Cerebellar cortex (tissue), 1 donor: ENCODE data around the gene EXOSC1.
A peak's percentile ranks its signal among the peaks of the same experiment; 100 is the strongest.
"Not testable (repeated sequence)": the region's sequence is repeated elsewhere in the genome, so short reads cannot be mapped to it uniquely, and the experiment has no call there.

Experiments
- DNase-seq: peaks from one replicate; pipeline ENCODE4 v3.0.0-alpha.2; 2015; ENCODE audit warnings: low spot score

The EXOSC1 gene, protein sequence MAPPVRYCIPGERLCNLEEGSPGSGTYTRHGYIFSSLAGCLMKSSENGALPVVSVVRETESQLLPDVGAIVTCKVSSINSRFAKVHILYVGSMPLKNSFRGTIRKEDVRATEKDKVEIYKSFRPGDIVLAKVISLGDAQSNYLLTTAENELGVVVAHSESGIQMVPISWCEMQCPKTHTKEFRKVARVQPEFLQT

DNA sequence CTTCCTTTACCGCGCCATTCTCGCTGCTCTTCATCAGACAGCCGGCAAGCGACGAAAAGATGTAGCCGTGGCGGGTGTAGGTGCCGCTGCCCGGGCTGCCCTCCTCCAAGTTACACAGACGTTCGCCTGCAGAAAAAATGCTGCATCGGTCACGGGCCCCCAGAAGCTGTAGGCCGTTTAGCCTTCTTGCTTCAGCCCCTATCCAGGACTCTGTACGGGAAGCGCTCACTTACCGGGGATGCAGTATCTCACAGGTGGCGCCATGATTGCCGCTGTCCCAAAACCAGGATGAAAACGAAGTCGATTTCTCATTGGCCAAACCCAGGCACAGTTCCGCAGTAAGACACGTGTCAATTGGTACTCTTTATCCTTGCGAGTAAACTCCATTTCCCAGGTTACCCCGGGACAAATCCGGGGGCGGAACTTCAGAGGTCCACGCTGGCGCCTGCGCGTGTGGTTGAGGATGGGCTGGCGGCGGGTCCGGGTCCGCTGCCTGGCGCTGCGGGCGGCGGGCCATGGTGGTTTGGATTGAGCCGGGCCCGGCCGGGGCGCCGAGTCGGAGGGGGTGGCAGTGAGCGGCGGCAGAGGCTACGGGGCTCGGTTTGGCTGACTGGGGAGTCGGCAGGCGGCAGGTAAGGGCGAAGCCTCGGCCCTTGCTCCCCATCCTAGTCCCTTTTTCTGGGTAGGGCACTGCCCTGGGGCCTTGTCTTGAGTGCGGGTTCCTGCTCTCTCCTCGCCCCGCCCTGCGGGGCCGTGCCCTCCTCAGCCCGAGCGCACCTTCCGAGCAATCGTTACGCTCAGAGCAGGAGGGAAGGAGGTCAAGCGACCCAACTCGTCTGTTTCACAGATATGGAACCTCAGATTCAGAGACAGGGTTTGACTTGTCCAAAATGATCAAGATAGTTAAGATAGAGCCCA lies at the start of gene EXOSC1, which contains the start of gene ZDHHC16:
TSS of gene EXOSC1 (minus strand) at position 285 of the 918 bp plus-strand sequence. CDS start at position 264, 21 bp downstream.
TSS of gene ZDHHC16 (plus strand) at position 454 of the 918 bp plus-strand sequence. CDS start 5,501 bp downstream, outside the sequence.
- DNase-seq: peak; percentile 98

DNA sequence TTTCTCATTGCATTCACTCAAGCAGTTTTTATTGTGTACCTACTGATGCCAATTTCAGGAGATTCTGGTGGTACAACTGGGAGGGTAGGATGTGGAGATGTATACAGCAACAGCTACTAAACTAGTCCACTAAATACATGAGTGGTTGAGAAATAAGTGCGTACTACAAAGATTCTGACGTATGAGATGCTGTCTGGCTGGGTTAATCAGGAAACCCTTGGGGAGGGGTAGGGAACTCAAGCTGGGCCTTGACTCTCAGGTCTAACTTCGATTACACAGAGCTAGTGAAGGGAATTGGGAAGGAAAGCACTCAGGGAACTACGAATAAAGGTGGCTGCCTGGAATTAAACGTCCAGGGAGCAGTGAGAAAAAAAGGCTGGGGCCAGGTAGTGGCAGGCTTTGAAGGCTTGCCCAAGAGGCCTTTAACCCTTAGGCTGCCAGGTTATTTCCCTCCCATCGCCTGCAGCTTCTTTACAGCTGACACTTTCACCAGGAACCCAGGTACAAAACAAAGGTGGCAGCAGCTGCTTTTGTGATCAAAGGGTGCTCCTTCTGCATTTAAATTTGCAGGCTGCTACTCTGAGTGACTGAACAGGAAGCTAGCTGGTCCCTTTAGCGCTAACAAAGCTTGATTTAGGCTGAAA lies 49.2 kb upstream of the EXOSC1 start:
- DNase-seq: peak; percentile 26

DNA sequence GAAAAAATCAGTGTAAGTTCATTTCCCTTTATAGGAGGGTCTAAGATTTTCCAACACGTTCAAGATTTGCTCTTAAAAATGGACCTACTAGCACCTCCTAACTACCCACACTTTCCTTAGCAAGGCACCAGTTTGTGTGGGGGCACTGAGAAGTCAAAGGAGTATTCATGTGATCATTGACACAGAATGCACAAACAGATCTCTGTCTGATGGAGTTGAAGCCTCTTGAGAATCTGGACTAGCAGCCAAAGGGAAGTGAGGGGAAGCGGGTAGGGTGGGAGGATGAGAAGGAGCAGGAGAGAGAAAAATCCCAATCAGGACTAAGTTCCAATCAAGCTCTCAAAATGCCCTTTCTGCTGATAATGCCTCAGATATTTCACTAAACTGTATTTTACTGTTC lies 48.3 kb upstream of the EXOSC1 start:
- DNase-seq: peak; percentile 25

DNA sequence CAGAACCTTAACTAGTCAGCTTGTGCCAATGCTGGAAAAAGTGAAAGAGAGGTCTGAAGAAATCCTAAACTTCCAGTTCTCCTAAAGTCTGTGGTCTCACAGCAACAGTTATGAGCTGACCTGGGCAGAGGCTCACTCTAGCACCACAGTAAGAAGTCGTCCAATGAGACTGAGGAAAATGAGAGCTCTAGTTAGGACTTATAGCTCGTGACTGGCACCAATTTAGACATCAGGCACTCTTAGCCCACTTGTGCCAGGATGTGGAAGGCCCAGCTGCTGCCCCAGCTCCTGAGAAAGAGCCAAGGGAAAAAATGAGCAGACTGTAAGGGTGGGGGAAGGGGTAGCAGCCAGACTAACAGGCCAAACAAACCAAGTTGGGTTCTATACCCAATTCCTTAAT lies 44.8 kb upstream of the EXOSC1 start:
- peak; percentile 37 for DNase-seq

DNA sequence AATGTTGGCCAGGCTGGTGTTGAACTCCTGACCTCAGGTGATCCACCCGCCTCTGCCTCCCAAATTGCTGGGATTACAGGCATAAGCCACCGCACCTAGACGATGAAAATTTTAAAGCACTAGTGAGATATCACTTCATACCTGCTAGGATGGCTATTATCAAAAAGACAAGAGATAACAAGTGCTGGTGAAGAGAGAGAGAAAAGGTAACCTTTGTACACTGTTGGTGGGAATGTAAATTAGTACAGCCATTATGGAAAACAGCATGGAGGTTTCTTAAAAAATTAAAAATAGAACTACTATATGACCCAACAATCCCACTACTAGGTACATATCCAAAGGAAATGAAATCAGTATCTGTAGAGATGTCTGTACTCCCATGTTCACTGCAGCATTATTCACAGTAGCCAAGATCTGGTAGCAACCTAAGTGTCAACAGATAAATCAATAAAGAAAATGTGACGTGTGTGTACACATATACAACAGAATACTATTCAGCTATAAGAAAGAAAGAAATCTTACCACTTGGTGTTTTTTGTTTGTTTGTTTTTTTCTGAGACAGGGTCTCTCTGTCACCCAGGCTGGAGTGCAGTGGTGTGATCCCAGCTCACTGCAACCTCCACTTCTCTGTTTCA lies 40.0 kb upstream of the EXOSC1 start:
- no peak for DNase-seq

DNA sequence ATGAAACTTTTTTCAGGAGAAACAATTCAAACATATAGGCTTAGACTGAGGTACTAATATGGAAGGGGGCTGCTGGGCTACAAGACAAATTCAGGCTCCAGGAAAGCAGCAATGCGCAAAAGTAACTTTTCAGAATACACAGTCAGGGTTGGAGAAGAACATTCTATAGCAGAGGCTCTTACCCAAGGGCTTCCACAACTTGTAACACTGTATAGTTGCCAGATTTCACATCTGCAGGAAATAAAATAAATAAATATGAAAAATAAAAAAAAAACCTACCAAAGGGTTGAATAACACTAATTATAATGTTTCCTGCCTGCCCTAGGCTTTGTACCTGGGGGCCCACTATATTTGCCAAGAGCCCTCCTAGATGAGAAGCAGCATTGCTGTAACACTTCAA lies 38.1 kb upstream of the EXOSC1 start:
- no peak for DNase-seq

DNA sequence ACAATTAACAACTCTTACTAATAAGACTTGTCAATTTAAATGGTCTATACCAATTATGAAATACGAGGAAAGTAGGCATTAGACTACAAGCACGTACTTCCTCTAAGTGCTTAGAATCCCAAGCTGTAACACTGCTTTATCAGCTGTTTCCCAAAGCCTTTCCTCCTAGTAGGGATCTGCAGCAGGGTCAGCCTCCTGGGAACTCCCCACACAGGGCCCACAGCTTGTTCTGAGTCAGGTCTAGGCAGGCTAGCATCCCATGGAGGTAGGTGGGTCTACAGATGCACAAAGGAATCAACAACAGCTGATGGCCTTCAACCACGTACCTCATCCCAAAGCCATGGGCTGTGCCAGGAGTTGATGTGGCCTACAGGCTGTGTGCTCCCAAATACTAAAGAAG lies 37.7 kb upstream of the EXOSC1 start:
- DNase-seq: no peak

DNA sequence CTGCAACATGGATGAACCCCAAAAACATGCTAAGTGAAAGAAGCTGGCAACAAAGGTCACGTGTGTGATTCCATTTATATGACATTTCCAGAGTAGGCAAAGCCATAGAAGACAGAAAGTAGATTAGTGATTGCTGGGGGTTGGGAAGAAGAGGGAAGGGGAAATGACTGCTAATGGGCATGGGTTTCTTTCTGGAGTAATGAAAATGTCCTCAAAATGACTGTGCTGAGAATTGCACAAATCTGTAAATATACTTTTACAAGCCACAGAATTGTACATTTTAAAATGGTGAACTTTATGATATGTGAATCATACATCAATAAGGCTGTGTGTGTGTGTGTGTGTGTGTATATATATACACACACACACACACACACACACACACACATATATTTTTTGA lies 36.6 kb upstream of the EXOSC1 start:
- DNase-seq: no peak

DNA sequence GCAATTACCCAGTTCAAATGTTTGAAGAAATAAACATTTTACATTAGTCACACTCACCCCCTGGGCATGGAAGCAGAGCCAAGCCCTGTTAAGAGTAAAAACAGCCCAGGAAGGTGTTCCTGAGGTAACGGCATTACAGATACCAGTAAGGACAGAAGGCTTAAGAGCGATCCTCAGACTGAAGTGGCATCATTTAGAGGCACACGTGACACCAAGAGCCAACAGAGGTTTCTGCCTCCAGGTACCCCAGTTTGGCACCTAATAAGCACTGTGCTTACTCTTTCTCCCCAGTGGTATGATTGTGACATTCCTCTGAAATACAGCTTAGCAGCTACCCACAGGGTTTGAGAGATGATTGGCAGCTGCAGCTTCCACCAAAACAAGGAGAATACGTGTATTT lies 35.3 kb upstream of the EXOSC1 start:
- no peak for DNase-seq

DNA sequence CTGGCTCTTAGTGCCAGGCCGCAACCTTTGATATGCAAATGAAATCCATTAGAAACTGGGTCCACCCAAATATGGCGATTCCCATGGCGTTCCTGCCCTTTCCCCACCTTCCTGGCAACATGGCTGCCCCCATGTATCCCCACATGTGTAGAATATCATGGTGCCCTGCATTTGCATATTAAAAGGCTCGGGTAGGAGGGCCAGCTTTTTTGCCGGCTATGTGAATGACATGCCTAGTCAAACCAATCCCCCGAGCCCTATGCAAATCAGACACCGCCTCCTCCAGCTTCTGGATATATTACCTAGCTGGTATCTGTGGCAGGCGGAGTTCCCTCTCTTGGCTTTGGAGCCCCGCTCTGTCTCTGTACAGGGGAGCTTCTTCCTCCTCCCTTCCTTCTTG lies 34.1 kb upstream of the EXOSC1 start:
- no peak for DNase-seq

DNA sequence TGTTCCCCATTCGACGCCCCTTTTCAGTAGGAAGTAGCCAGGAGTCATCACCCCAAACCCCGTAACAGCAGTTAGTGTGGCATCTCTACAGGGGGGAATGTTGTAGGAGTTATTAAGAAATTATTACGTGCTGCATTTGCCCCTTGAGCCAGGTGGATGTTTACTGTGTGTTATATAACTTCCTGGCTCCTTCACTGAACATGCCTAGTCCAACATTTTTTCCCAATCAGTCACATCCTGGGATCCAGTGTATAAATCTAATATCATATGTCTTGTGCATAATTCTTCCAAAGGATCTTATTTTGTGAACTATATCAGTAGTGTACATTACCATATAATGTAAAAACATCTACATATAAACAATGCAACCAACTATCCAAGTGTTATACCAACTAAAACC lies 33.6 kb upstream of the EXOSC1 start:
- not testable (repeated sequence) for DNase-seq

DNA sequence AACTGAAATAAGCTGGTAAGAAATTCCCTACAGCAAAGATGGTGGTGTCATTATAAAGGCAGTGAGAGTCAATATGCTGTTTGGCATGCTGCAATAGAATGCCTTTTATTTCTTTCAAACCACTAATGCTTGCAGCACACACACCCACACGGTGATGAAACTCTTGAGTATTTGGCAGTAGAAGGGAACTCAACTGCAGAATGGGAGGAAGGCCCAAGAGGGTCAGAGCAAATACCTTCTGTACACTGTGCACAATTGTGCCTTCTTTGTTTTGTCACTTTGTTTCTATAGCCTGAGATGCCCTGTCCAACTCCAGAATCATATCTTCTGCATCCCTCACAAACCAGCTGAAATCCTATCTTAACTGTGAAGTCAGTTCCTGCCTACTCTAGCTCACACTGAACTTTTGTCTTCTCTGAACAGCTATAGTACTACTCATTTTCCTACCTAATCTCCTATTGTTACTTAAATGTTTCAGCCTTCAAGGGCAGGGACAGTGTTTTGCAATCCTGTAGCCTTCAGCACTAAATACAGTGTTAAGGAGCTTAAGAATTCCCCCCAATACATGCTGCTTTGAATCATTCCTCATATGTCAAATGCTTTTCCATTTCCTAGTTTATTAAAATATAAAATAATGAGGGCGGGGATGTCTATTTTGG lies 30.3 kb upstream of the EXOSC1 start:
- no peak for DNase-seq

DNA sequence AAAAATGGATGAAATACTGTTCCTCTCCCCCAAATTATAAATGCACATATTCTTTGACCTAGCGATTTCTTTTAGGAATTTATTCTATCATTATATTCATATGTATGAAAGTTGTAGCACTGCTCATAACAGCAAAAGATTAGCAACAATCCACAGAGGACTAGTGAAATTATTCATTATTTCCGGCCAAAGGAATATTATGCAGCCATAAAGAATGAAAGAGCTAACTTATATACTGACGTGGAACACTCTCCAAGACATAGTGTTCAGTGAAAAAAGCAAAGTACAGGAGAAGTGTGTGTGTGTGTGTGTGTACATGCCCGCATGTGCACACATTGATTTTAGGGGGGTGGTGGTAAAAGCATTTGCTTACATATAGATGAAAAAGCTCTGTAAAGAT lies 29.1 kb upstream of the EXOSC1 start:
- DNase-seq: no peak

DNA sequence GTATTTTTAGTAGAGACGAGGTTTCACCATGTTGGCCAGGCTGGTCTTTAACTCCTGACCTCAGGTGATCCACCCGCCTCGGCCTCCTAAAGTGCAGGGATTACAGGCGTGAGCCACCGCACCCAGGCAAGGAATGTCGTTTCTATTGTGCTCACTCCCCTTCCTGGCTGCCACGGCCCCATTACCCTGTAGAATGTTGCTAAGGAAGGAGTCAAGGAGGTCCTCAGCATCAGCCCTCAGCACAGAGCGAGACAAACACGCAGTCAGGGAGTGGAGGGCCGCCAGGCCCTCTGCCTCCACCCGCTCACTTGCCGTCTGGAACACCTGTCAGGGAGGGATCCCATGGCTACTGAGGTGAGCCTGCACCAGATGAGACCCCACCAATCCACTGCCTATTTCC lies 23.0 kb upstream of the EXOSC1 start:
- DNase-seq: not testable (repeated sequence)

DNA sequence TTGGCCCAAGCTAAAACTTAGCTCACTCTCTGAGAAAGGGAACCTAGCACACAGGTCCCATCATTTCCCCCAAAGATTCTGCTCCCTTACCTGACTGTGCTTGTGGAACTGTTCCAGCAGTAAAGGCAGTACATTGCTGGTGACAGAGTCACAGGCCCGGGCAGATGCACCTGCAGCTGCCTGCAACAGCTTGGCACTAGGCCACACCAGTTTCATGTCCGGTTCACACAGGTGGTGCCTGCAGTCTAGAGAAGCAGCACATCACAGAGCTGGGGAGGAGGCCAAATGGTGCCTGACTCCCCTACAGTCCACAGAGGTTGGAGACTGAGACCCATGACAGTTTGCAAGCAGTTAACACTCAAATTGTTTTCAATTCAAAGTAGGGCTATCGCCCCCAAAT lies 22.4 kb upstream of the EXOSC1 start:
- no peak for DNase-seq

DNA sequence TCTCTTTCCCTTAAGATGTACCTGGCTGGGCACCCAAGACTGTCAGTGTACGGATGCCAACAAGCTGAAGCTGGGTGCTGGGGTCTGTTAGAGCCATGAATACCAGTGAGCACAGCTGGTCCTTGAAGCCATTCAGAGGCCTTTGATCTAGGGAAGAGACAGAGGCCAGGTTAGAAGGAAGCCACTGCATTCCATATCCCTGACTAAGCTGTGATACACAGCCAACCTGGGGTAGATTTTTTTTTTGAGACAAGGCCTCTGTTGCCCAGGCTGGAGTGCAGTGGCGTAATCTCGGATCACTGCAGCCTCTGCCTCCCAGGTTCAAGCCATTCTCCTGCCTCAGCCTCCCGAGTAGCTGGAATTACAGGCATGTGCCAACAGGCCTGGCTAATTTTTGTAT lies 20.9 kb upstream of the EXOSC1 start:
- DNase-seq: no peak

DNA sequence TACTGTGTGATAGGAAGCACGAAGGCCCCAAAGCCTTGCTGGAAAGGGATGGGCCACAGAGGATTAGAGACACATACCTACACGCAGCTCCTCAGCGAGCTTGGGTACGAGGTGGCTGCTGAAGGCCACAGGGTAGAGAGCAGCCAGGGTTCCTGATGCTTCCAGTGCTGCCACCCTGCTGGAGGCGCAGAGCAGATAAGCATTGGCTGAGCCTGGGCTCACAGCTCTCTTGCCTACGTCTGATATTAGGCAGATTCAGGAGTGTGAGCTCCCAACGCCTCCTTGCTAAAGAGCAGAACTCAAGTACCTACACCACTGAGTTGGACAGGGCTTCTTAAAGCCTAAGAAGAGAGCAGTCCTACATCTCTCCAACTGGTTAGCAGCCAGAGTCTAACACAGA lies 20.2 kb upstream of the EXOSC1 start:
- DNase-seq: no peak

DNA sequence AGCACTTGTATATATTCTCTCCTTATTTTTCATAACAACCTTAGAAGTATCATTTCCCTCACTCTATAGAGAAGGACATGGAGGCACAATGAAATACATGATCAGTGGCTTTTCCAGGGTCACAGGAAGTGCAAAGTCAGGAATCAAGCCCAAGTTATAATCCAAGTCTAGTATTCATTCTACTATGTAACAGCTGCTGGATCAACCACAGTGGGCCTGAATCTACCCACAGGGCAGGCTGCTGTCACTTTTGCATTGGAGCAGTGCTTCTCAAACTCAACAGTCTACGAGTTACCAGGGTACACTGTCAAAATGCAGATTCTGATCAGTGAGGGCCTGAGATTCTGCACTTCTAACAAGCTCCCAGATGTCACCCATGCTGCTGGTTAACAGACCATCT lies 18.4 kb upstream of the EXOSC1 start:
- no peak for DNase-seq

DNA sequence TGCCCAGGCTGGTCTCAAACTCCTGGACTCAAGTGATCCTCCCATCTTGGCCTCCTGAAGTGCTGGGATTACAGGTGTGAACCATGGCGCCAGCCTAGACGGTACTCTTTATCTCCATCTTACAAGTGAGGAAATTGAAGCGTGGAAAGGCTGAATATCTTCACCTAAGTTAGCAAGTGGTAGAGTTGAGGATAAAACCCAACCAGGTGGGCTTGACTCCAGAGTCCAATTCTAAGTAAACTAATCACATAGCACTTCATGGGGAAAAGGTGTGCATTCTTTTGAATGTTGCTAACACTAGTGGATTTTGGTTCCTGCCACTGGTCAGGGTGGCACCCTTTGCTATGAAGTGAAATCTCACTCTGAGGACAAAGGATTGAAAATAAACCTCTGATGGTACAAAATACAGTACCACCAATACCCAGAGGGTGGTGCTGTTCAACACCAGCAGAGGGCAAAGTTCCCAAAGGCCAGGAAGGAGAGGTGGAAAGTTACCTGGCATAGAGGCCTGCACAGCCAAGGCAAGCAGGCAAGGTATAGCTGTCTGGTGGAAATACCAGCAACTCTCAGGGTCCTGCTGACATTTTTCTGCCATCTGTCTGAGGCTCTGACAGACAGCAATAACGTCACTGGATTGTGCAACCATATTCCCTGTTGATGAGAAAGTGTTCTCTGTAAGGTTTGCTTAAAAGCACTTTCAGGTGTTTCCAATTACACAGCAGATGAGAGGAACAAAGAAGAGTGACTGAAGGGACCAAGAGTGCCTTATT lies 17.7 kb upstream of the EXOSC1 start:
- peak; percentile 78 for DNase-seq

DNA sequence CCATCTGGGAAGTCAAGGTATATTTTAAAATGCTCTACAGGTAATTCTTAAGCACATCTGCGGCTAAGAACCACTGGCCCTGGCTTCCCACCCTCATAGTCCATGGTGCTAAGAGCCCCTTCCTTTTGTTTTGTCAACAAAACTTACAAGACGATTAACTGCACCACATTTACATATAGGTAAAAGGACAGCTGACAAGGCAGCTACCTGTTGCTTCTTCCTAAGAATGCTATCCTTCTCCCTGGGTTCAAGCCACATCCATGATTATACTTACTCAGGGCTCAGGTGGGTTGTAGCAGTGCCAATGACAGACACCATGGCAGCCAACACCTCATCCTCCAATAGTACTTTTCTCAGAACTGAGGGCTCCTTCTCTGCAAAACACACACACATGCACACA lies 16.5 kb upstream of the EXOSC1 start:
- no peak for DNase-seq

DNA sequence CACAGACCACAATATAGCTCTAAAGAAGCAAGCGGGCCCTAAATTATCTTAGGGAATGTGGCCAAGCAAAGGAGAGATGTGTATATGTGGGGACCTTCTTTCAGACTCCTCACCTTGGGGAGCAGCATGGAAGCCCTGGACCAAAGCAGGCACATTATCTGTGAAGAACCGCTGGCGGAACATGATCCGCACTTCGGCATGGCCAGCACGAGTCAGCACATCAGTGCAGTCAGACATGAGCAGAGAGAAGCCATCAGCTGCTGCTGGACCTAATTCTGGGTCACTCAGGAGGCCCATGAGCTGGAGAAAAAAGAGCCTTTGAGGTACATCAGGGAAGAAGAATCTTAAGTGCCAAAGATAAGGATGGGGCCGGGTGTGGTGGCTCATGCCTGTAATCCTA lies 14.1 kb upstream of the EXOSC1 start:
- DNase-seq: no peak
